Measurements from ENCODE around the gene PAPOLB.

DNA sequence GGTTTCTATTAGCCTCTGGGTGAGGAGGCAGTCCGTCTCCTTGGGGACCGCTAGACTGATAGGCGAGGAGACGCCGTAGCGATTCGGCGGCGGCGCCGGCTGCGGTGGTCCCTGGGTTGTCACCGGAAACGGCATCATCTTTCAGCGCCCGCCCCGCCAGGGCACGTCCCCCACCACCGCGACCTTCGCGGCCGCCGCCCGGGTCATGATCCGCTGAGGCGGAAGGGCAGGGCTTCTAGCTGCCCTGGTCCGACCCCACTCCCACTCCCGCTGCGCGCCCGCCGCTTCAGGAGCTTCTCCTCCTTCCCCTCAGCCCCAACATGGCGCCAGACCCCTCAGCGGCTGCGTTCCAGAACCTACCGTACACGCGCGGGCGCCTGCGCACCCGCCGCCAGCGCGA, at the start of gene PAPOLB:
- TF ChIP-seq ZNF274 (IDR thresholded peaks at IDR 0.05; ENCODE audit: borderline replicate concordance, extremely low read depth, low read length) (no peak), POLR2A (IDR thresholded peaks at IDR 0.05; ENCODE audit: control extremely low read depth in 1 of 2, low read depth in 2 of 2, low read length in 2 of 2) (no peak), MAX (IDR thresholded peaks at IDR 0.05) (no peak), SRF (IDR thresholded peaks at IDR 0.05; ENCODE audit: low read depth, low read length) (no peak), POLR2AphosphoS5 (IDR thresholded peaks at IDR 0.05; ENCODE audit: low read depth, low read length) (no peak), TAF1 (IDR thresholded peaks at IDR 0.05; ENCODE audit: low read depth, low read length) (no peak), CREB1 (IDR thresholded peaks at IDR 0.05) (no peak)
- TF ChIP-seq, protein P1, sequence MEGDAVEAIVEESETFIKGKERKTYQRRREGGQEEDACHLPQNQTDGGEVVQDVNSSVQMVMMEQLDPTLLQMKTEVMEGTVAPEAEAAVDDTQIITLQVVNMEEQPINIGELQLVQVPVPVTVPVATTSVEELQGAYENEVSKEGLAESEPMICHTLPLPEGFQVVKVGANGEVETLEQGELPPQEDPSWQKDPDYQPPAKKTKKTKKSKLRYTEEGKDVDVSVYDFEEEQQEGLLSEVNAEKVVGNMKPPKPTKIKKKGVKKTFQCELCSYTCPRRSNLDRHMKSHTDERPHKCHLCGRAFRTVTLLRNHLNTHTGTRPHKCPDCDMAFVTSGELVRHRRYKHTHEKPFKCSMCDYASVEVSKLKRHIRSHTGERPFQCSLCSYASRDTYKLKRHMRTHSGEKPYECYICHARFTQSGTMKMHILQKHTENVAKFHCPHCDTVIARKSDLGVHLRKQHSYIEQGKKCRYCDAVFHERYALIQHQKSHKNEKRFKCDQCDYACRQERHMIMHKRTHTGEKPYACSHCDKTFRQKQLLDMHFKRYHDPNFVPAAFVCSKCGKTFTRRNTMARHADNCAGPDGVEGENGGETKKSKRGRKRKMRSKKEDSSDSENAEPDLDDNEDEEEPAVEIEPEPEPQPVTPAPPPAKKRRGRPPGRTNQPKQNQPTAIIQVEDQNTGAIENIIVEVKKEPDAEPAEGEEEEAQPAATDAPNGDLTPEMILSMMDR (IDR thresholded peaks at IDR 0.05; ENCODE audit: control extremely low read depth in 1 of 3, insufficient read depth in 1 of 3, low read depth in 1 of 3, low read length in 3 of 3): no peak

Measured in H1 (cell line).